CD4-positive, alpha-beta T cell treated with Interleukin-6 for 4 hours (primary cell): ENCODE data around the gene OR7C1.
"Not testable (repeated sequence)": the region's sequence is repeated elsewhere in the genome, so short reads cannot be mapped to it uniquely, and the experiment has no call there.

ENCODE experiments used
- DNase-seq: peaks from one replicate; pipeline ENCODE4 v3.0.0-alpha.2; 2020; ENCODE audit warnings: mixed read lengths

Gene OR7C1

GRCh38 chr19:14765403-14765802, 69.6 kb downstream of the OR7C1 start:
- DNase-seq = not testable (repeated sequence)

- DNase-seq = no peak
These were observed 70.6 kb downstream of the OR7C1 start for GRCh38 chr19:14764401-14764800.

DNA sequence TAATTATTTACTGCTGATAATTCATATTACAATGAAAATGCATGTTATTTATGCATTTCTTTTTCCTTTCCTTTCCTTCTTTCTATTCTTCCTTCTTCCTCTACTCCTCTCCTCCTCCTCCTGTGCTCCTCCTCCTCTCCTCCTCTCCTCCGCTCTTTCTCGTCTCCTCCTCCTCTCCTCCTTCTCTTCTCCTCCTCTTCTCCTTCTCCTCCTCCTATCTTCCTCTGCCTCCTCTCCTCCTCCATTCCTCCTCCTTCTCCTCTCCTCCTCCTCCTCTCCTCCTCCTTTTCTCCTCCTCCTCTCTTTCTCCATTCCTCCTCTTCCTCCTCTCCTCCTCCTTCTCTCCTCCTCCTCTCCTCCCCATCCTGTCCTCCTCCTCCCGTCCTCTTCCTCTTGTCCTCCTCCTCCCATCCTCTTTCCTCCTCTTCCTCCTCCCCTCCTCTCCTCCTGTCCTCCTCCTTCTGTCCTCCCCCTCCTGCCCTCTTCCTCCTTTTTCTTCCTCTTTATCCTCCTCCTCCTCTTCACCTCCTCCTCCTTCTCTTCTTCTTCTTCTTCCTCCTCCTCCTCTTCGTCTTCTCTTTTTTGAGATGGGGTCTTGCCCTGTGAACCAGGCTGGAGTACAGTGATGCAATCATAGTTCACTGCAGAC, 71.4 kb downstream of the OR7C1 start:
- DNase-seq = no peak

DNA sequence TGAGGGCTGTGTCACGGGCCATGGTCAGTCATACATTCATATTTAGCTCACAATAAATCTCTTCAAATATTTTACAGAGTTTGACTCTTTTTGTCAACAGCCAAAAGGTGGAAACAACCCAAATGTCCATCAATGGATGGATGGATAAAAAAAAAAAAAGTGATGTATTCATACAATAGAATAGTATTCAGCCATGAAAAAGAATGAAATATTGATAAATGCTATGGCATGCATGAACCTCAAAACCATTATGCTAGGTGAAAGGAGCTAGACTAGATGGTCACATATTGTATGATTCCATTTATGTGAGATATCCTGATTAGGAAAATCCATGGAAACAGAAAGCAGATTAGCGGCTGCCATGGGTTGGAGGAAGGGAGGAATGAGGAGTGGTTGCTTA, 72.9 kb downstream of the OR7C1 start:
- no peak for DNase-seq

DNA sequence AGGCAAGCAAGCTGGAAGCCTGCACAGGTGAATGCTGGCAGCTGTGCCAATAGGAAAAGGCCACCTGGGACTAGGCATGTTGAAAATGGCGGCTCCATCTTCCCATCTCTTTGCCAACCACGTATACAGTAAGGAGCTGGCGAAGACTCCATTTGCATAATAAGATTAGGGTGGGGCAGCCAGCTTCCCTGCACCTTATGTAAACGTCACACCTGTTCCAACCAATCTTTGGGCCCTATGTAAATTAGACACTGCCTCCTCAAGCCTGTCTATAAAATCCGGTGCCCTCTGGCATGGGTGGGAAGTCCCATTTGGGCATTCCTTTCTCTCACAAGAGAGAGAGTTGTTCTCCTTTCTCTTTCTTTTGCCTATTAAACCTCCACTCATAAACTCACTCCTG, 73.4 kb downstream of the OR7C1 start:
- DNase-seq = no peak

DNA sequence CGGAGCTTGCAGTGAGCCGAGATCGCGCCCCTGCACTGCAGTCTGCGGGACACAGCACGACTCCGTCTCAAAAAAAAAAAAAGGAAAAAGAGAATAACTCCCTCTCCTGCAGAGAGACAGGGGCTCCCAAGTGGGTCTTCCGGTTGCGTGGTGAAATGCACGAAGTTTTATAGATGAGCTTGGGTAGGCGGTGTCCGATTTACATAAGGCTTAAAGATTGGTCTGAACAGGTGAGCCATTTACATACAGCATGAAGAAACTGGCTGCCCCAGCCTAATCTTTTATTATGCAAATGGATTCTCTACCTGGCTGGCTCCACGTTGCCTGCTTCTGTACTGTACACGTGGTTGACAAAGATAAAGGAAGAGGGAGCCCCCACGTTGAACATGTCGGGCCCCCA, 76.2 kb downstream of the OR7C1 start:
- DNase-seq = no peak

DNA sequence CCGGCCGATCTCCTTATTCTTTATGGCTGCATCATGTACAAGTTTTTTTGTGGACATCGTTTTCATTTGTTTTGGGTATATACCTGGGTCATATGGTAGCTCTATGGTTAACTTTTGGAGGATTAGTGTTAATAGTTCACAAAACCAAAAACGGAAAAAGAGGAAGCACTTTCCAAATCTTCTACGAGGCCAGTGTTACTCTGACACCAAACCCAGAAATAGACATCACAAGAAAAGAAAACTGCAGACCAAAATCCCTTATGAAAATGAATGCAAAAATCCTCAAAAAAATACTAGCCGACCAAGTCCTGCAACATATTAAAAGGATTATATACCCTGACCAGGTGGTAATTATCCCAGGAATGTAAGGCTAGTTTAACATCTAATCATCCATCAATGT, 86.4 kb downstream of the OR7C1 start:
- DNase-seq = no peak
